Measurements from ENCODE around the gene YY1. TPM values are rescaled to one million over a fixed set of nuclear protein-coding genes. Genes with fewer than 3 reads are reported as not detected.
"Not testable (repeated sequence)": the region's sequence is repeated elsewhere in the genome, so short reads cannot be mapped to it uniquely, and the experiment has no call there.

The YY1 gene
- total RNA-seq, 6 donors from 2014 or later: 35.6 to 70.4 (median 52.4) TPM

DNA sequence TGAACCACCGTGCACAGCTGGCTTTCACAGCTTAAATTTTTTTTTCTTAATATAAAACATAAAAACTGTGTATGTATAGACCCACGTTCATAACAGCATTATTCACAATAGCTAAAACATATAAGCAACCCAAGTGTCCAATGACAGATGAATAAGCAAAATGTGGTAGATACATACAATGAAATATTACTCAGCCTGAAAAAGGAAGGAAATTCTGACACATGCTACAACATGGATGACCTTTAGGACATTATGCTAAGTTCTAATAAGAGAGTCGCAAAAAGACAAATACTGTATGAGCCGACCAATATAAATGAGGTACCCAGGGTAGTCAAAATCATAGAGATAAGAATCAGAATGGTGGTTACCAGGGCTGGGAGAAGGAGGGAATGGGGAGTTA lies 13.8 kb upstream of the YY1 start:
- Histone ChIP-seq H3K36me3 (peaks cover 0 to under 1% (median 0%) of the 10 kb centered on the region in 4 donors), H3K4me3 (no peak overlapping the region), H3K4me1 (peaks cover 25 to 31% (median 27%) of the 10 kb centered on the region in 4 donors), H3K27me3 (no peaks in the 10 kb centered on the region), H3K9me3 (no peaks in the 10 kb centered on the region), H3K27ac (no peak overlapping the region)
- DNase-seq (no peak), ATAC-seq (ENCODE audit: low FRiP score in 2 of 2) (no peak)
- TF ChIP-seq EP300 (IDR thresholded peaks at IDR 0.05) (no peak), POLR2AphosphoS5 (IDR thresholded peaks at IDR 0.05) (no peak), POLR2A (IDR thresholded peaks at IDR 0.05) (no peak)
- TF ChIP-seq, protein P1, sequence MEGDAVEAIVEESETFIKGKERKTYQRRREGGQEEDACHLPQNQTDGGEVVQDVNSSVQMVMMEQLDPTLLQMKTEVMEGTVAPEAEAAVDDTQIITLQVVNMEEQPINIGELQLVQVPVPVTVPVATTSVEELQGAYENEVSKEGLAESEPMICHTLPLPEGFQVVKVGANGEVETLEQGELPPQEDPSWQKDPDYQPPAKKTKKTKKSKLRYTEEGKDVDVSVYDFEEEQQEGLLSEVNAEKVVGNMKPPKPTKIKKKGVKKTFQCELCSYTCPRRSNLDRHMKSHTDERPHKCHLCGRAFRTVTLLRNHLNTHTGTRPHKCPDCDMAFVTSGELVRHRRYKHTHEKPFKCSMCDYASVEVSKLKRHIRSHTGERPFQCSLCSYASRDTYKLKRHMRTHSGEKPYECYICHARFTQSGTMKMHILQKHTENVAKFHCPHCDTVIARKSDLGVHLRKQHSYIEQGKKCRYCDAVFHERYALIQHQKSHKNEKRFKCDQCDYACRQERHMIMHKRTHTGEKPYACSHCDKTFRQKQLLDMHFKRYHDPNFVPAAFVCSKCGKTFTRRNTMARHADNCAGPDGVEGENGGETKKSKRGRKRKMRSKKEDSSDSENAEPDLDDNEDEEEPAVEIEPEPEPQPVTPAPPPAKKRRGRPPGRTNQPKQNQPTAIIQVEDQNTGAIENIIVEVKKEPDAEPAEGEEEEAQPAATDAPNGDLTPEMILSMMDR (IDR thresholded peaks at IDR 0.05): no peak
- 85 to 91% methylated on average over 4 of the region's 4 CpGs for WGBS, 2 donors

DNA sequence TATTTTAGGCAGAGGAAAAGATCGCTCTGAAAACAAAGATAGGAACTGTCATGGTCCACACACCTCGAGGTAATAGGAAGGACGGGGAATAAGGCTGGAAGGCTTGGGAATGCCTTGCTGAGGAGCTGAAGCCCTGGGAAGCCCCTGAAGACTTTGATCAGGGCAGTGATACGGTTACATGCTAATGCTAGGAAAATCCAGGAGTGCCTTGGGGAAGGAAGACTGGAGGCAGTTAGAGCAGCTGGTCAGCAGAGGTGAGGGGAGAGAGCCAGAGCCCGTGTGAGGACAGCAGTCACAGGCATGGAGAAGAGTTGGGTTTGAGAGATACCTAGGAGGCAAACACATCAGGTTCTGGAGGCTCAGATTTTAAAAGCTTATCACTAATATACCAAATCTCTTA lies 8.6 kb upstream of the YY1 start:
- H3K4me1 ChIP-seq: peaks cover 0 to 5% (median 0%) of the 10 kb centered on the region in 4 donors
- no peaks in the 10 kb centered on the region for H3K27me3 ChIP-seq
- no peak for DNase-seq
- no peak for ATAC-seq (ENCODE audit: low FRiP score in 2 of 2)
- H3K9me3 ChIP-seq: no peaks in the 10 kb centered on the region
- peaks cover 0 to 17% (median 0%) of the 10 kb centered on the region in 4 donors for H3K36me3 ChIP-seq
- no peak overlapping the region for H3K27ac ChIP-seq
- TF ChIP-seq, protein P1 (IDR thresholded peaks at IDR 0.05): no peak
- TF ChIP-seq POLR2A (IDR thresholded peaks at IDR 0.05) (no peak), EP300 (IDR thresholded peaks at IDR 0.05) (no peak), POLR2AphosphoS5 (IDR thresholded peaks at IDR 0.05) (no peak)
- no peak overlapping the region for H3K4me3 ChIP-seq
- WGBS, 2 donors: 84 to 88% methylated on average over 5 of the region's 5 CpGs

DNA sequence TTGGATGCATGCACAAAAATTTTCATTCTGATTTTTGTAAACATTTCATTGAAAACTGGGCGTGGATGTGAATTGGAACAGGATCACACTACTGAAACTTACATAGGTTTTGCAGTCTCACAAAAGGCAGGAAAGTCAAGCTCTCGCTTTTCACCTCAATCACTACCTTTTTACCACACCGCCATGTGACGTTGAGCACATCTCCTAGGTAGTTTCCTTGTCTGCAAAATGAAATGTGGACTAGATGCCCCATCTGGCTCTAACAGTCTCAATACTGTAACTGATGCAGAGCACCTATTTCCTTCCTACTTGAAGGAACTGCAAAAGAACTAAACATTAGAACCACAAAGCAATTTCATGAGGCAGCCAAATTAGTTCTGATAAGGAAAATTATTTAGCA lies 4.4 kb upstream of the YY1 start:
- Histone ChIP-seq H3K27ac (no peak overlapping the region), H3K36me3 (peaks cover 0 to 17% (median 0%) of the 10 kb centered on the region in 4 donors), H3K4me1 (peaks cover 15 to 25% (median 20%) of the 10 kb centered on the region in 4 donors), H3K27me3 (no peaks in the 10 kb centered on the region), H3K4me3 (no peak overlapping the region), H3K9me3 (no peaks in the 10 kb centered on the region)
- DNase-seq (no peak), ATAC-seq (ENCODE audit: low FRiP score in 2 of 2) (no peak)
- TF ChIP-seq EP300 (IDR thresholded peaks at IDR 0.05) (no peak), POLR2A (IDR thresholded peaks at IDR 0.05) (no peak), POLR2AphosphoS5 (IDR thresholded peaks at IDR 0.05) (no peak)
- TF ChIP-seq, protein P1 (IDR thresholded peaks at IDR 0.05): no peak
- WGBS, 2 donors: 79 to 81% methylated on average over 4 of the region's 4 CpGs

DNA sequence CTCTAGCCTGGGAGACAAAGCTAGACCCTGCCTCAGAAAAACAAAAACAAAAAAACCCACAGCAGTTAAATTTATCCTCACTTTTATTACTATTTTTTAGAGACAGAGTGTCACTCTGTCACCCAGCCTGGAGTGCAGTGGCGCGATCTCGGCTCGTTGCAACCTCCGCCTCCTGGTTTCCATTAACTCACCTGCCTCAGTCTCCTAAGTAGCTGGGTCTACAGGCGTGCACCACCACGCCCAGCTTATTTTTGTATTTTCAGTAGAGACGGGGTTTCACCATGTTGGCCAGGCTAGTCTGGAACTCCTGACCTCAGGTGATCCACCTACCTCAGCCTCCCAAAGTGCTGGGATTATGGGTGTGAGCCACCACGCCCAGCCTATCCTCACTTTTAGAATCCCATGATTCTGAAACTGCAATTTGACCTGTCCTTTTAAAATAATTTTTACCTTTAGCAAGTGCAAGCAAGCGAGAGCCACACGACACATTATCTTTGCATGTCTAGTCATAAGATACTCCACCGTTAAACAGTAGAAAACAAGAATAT lies 2.6 kb upstream of the YY1 start:
- WGBS, 2 donors: 82 to 89% methylated on average over 12 of the region's 12 CpGs
- not testable (repeated sequence) for H3K27ac ChIP-seq; H3K9me3 ChIP-seq; ATAC-seq (ENCODE audit: low FRiP score in 2 of 2); H3K36me3 ChIP-seq; H3K27me3 ChIP-seq; DNase-seq
- Histone ChIP-seq H3K4me3 (peak overlapping the region in 1 of 4 donors; percentile 100), H3K4me1 (peaks cover 19 to 32% (median 25%) of the 10 kb centered on the region in 4 donors)

DNA sequence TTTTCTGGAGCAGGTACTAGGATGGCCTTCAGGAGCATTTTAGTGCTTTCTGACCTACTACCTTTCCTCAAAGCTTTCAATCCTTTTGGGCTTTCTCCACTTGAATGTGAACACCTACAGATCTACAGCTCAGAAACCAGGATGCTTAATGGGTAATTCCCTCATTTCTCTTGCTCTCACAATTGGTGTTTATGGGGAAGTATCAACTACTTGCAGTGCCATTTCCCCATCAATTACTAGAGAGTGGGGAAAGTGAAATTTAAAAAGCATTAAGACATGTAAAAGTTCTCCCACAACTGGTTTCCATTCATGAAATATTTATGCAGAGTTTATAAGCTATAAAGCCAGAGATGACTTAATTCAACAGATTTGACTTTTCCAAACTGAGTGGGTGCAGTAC lies 2.1 kb upstream of the YY1 start:
- Histone ChIP-seq H3K4me3 (peak overlapping the region in 2 of 4 donors; percentile 80 to 100), H3K9me3 (no peaks in the 10 kb centered on the region), H3K4me1 (peaks cover 24 to 37% (median 30%) of the 10 kb centered on the region in 4 donors), H3K36me3 (peaks cover 0 to 7% (median 0%) of the 10 kb centered on the region in 4 donors), H3K27ac (peak overlapping the region in 1 of 4 donors; percentile 100), H3K27me3 (no peaks in the 10 kb centered on the region)
- TF ChIP-seq, protein P1 (IDR thresholded peaks at IDR 0.05): no peak
- TF ChIP-seq POLR2A (IDR thresholded peaks at IDR 0.05) (no peak), EP300 (IDR thresholded peaks at IDR 0.05) (no peak), POLR2AphosphoS5 (IDR thresholded peaks at IDR 0.05) (no peak)
- DNase-seq (no peak), ATAC-seq (ENCODE audit: low FRiP score in 2 of 2) (no peak)

Measured in upper lobe of left lung (tissue), 6 donors.